NCI-H2107 treated with DMSO at 0.1 percent for 48 hours (cell line): ENCODE measurements around the gene MTIF2.
"Not testable (repeated sequence)": the region's sequence is repeated elsewhere in the genome, so short reads cannot be mapped to it uniquely, and the experiment has no call there.

Experiments
- DNase-seq: peaks from one replicate; lab custom pipeline; 2025; ENCODE audit not compliant: unreplicated experiment; lab: John Stamatoyannopoulos, UW

The MTIF2 gene

DNA sequence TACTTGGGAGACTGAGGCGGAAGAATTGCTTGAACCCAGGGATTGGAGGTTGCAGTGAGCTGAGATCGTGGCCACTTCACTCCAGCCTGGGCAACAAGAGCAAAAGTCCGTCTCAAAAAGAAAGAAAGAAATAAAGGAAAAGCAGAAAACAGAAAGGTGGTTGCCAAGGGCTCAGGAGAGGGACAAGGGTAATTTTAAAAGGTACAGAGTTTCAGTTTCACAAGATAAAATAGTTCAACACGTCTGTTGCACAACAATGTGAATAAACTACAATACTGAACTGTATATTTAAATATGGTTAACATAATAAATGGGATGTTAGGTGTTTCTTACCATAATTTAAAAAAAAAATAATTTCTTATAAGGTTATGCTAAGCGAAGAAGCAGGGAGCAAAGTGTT lies 23.6 kb downstream of the MTIF2 start:
- DNase-seq = no peak

GRCh38 chr2:55242617-55243016 lies 26.4 kb downstream of the MTIF2 start:
- DNase-seq = no peak

DNA sequence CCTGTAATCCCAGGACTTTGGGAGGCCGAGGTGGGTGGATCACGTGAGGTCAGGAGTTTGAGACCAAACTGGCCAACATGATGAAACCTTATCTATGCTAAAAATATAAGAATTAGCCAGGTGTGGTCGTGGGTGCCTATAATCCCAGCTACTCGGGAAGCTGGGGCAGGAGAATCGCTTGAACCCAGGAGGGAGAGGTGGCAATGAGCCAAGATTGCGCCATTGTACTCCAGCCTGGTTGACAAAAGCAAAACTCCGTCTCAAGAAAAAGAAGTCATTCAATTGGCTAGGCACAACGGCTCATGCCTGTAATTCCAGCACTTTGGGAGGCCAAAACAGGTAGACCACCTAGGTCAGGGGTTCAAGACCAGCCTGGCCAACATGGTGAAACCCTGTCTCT lies 27.4 kb downstream of the MTIF2 start:
- not testable (repeated sequence) for DNase-seq

DNA sequence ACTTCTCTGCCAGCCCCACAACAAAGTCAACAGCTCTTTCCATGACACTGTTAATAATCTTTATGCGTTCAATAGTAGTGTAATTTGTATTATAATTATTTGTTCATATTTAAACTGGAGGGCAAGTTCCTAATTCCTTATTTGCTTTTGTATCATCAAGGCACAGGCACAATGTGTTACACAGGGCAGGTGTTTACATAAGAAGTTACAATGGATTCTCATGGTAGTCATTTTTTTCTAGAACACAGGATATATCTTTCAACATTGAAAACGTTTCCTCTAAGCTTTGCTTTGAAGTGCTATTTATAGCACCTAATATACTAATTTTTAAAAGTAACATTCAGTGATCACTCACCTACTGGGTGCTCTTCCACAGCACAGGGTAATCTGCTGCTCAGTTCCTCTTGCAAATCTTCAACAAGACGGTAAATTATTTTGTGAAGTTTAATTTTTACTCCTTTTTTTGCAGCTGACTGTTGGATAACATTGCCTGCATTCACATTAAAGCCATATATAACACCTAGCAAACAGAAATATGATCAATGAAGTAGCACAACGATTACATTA lies 29.3 kb downstream of the MTIF2 start:
- DNase-seq = no peak

GRCh38 chr2:55236992-55237543 lies 32.0 kb downstream of the MTIF2 start:
- DNase-seq = no peak

- no peak for DNase-seq
Measured at GRCh38 chr2:55235724-55236538, 33.1 kb downstream of the MTIF2 start.

GRCh38 chr2:55233658-55233940 lies 35.4 kb downstream of the MTIF2 start:
- DNase-seq = no peak

DNA sequence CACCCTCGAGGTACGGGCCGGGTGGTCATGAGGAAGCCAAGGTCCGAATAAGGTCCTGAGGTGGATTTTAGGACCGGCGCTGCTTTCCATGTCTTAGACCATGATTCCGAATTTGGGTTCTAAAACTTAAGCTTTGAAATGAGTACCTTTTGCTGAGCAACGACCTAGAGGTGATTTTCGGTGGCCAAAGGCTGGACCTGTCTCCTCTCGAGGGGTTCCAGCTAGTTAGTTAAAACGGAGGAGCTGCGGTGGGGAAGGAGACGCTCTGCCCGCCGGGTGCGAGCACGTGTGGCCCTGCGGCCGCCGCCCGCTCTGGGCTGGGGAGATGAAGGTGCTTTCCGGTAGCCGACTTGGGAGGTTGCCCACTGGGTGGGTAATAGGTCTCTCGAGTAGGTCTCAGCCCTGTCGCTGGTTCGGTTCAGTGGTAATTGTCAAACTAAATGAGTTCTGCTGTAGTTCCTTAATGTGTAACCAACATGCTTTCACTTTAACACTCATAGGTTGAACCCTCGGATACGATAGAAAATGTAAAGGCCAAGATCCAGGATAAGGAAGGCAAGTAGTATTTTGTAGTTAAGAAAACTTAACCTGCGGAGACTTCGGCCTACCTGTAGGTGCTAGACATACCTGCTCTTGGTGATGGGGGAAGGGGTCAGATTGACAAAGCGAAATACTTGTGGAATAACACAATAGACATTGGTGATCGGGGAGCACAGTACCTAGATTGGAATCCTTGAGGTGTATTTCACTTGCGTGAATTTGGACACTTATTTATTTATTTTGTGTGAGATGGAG lies 36.0 kb downstream of the MTIF2 start:
- no peak for DNase-seq

- peak; percentile 99 for DNase-seq
Measured at GRCh38 chr2:55232084-55232862, 36.8 kb downstream of the MTIF2 start, which contains the start of the genes CLHC1 and RPS27A. Gene CLHC1 (minus strand): TSS chr2:55232293. CDS start chr2:55222411, 9,882 bp downstream. Gene RPS27A (plus strand): TSS chr2:55232688. CDS start chr2:55232825, 137 bp downstream.

DNA sequence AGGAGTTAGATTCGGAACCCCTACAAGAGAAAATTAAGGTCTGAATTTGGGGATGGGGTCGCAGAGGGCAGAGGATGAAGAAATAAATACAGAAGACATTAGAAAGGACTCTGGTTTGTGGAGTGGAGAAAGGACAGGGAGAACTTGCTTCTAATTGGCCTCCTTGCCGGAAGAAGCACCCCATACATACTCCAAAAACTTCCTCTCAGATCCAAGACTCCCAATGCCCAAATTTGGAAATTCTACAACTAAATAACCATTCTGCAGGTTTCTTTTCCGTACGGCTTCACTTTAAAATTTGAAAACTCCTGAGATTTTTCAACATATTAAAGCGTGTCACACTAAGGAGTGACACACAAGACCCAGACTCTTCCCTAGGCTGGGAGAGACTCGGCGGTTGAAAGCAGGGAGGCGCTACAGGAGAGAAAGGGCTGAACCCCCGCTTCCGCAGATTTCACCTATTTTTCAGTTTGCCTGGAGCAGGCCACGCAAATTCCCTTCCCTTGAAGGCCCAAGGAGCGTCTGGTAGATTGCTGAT lies 37.4 kb downstream of the MTIF2 start:
- DNase-seq = no peak

- no peak for DNase-seq
Measured at GRCh38 chr2:55230551-55230950, 38.5 kb downstream of the MTIF2 start.

- DNase-seq = no peak
Measured at GRCh38 chr2:55229221-55229620, 39.8 kb downstream of the MTIF2 start.

DNA sequence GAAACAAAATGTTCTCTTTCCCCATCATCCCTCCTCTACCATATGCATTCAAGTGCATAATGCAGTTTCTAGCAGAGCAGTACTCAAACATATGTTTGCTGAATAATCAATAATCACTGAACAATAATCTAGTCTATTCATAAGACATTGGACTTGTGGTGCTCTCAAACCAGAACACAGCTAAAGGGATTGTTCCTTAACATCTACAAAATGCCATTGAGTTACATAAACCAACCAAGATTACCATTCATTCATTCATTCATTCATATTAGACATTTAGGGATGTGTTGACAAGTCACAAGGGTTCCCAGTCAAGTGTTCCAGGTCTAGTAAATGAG lies 40.8 kb downstream of the MTIF2 start:
- DNase-seq = no peak

- not testable (repeated sequence) for DNase-seq
Measured at GRCh38 chr2:55227437-55228225, 41.4 kb downstream of the MTIF2 start.

DNA sequence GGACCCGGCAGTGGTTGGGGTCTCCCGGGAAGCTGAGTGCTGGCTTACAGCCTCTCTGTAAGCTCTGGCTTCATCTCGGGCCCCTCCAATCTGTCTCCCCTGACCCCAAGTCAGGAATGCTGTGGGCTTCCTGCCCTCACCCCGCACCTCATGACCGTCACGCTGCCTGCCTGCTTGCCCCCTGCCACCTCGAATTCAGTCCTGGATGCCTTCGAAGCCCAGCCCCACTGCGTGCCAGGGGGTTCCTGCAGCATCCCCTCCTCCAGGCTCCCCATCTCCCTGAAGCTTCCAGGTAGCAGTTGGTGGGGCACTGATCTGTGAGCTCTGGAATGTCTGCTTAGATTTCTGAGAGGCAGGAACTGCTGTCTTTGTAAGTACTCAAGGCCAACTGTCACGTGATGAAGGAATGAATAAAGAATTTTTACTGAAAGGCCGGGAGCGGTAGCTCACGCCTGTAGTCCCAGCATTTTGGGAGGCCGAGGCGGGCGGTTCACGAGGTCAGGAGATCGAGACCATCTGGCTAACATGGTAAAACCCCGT lies 43.5 kb downstream of the MTIF2 start:
- DNase-seq = no peak

DNA sequence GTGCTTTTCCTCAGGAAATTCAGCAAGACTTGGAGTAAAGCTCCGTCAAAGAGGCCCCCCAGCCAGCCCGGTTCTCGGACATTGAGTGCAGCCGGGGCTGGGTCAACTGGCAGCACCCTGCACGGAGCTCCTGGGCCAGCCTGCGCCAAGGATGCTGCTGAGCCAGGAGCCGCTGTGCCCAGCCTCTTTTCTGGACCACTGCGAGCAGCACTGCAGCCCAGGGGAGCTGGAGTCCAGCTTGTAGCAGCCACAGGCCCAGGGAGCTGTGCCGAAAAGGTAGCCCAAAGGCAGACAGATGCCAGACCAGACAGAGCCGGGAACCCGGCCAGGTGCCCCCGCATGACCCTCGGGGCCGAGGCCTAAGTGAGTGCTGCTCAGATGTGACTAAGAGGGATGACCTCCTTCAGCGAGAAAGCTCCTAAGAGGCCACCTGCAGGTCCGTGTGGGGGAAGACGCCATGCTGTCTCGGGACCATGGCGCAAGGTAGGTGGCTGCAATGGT lies 44.2 kb downstream of the MTIF2 start:
- no peak for DNase-seq

- no peak for DNase-seq
Measured at GRCh38 chr2:55223958-55224760, 44.9 kb downstream of the MTIF2 start.

- DNase-seq = no peak
Measured at GRCh38 chr2:55213822-55214221, 55.2 kb downstream of the MTIF2 start.

DNA sequence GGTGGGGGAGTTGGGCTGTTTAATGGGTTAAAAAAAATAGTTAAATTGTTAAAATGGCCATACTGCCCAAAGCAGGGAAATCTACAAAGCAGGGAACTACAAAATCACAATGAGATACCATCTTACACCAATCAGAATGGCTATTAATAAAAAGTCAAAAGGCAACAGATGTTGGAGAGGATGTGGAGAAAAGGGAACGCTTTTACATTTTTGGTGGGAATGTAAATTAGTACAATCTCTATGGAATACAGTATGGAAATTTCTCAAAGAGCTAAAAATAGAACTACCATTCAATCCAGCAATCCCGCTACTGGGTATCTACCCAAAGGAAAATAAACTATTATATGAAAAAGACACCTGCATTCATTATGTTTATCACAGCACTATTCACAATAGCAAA lies 64.1 kb downstream of the MTIF2 start:
- no peak for DNase-seq
